HL-60/S4 treated with phorbol 12-myristate 13-acetate at 8.2 ng/mL for 4 days and 3 days (cell line): Measurements from ENCODE around the gene SMPDL3A.

Experiments used
- in situ Hi-C: fragments of 300-500 bp; cut with MboI; formaldehyde crosslinking; loops from 2 replicates; pipeline ENCODE4 v1.15.0; 2022; ENCODE audit warnings: low sequenced_read_pairs

The SMPDL3A gene

DNA sequence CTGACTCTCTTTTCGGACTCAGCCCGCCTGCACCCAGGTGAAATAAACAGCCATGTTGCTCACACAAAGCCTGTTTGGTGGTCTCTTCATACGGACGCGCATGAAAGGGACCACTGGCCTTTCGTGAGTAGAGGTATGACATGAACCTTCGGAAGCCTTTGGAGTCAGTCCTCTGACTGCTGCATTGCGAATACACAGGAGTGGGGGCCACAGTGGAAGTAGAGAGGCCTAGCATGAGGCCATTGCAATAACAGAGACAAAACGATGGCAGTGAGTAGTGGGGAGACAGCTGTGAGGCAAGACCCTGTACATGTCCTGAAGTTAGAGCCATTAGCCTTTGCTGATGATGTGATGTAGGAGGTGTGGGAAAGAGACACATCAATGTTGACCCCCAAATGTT is 56.4 kb downstream of the SMPDL3A start:
- in situ Hi-C loops: loop anchor here (25.0 kb wide), 2 partner anchors 108 to 358 kb away; no protein-coding TSS in a partner anchor

DNA sequence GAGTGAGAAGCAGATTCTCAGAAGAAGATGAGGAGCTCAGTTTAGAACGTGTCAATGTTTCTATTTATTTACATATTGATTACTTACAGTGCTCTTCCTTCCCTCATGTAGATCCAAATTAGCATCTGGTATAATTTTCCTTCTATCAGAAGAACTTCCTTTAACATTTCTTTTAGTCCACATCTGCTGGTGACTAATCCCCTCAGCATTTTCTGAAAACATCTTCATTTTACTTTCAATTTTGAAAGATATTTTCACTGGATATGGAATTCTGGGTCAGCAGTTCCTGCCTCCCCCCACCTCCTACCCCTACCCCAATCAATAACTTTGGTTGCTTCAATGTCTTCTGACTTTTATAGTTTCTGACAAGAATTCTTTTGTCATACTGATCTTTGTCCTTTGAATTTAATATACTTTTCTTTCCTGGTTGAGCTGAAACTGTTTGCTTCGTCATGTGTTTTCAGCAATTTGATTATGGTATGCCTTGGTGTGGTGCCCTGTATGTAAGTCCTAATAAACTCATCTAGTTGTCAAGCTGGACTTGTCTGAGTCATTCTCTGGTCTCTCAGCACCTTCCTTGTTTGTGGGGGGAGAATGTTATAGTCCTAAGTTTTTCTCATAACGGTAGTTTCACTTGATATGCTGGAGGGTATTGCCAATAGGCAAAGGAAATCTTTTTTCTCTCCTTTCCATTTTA is 57.0 kb downstream of the SMPDL3A start:
- in situ Hi-C loops: loop anchor here (25.0 kb wide), 2 partner anchors 109 to 359 kb away; no protein-coding TSS in a partner anchor

DNA sequence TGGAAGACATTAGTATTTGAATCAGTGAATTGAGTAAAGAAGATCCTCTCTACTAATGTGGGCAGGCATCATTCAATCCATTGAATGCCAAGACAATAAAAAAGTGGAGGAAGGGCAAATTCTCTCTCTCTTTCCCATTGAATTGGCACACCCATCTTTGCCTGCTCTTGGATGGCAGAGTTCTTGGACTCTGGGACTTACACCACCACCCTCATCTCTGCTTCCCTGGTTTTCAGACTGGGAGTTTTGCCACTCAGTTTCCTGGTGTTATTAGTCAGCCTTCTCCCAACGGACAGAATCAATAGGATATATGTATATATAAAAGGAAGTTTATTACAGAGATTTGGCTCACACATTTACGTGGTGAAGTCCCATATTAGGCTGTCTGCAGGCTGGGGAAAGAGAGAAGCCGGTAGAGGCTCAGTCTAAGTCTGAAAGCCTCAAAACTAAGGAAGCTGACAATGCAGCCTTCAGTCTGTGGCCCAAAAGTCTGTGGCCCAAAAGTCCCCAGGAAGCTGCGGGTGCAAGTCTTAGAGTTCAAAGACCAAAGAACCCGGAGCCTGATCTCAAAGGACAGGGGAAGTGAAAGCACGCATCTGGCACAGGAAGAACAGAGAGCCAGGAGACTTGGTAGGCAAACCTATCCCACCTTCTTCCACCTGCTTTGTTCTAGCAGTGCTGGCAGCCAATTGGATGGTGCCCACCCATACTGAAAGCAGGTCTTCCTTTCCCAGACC is 64.4 kb downstream of the SMPDL3A start:
- in situ Hi-C loops: no loop called here
